HG03095 (cell line): ENCODE results near the gene TNFAIP2.
"Not testable (repeated sequence)": the region's sequence is repeated elsewhere in the genome, so short reads cannot be mapped to it uniquely, and the experiment has no call there.

Source experiments
- ATAC-seq: cut with Tn5 transposase; IDR thresholded peaks from one replicate; pipeline ENCODE4 v1.9.1; 2021; ENCODE audit warnings: moderate library complexity; ENCODE audit not compliant: unreplicated experiment

TNFAIP2 gene

DNA sequence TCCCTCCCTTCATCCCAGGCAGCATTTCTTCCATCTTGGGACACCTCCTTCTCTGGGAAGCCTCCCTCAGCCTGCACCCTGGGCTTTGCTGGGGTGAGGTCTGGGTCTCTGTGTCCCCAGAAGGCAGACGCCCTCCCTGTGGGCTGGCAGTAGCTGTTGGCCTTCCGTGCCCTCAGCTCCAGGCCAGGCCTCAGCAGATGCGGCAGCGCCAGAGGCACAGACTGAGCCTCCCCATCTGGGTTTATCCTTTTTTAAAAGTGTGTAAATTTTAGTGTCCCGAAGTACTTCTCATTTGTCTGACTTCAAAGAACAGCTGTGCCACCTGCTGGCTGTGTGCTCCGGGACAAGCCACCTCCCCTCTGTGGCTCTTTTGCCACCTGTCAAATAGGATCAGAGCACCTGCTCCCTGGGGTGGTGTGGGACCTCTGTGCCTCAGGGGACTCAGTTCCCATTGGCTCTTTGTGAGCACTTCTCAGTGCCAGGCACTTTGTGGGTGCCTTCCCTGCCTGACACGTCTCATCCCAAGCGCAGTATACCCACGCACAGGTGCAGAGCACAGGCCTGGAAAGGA is 17.6 kb upstream of the TNFAIP2 start:
- no peak for ATAC-seq

DNA sequence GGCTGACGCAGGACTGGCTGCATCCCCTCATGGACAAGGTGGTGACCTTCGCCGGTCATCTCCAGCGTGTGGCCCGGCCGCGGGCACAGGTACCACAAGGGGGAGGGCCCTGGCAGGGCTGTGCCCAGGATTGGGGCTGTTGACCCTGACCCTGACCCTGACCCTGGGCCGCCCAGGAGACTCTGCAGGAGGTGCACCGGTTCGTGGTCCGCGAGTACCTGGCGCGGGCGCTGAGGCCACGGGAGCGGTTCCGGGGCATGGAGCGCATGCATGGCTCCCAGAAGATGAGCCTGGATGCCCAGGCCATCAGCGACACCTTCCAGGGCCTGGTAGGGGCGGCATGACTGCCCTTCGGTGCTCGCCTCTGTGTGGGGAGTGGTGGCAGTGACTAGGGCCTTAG is 15.8 kb upstream of the TNFAIP2 start:
- no peak for ATAC-seq

DNA sequence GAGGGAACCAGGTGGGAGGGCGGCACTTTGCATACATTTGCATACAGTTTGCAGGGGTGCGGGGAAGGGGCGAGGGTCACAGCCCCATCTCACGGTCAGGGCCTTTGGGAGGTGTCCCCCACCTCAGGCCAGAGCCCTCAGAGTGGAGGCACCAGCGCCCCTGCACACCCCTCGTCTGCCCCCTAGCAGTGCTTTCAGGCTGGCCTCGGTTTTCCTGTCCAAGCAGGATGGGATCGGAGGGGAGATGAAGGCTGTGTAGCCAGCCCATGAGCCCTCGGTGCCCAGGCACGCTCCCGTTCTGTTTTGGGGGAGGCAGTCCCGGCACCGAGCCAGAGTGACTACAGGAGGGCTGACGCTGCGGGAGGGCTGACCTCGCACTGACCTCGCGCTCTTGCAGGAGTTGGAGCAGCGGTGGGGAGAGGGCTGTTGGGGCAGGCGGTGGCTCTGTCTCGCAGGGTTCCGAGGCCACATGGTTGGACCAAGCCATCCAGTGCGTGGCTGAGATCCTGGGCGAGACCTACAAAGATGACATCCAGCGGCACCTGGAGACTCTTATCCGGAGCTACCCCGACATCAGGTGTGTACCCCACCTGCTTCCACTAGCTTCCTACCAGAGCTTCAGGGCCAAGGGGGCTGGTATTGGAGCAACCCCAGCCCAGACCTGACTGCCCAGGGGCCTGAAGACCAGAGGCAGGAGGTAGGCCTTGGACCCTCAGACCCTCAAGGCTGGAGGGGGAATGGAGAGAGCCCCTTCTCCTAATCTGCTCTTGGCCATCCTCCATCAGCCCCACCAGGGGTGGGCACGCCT is 15.1 kb upstream of the TNFAIP2 start:
- no peak for ATAC-seq

DNA sequence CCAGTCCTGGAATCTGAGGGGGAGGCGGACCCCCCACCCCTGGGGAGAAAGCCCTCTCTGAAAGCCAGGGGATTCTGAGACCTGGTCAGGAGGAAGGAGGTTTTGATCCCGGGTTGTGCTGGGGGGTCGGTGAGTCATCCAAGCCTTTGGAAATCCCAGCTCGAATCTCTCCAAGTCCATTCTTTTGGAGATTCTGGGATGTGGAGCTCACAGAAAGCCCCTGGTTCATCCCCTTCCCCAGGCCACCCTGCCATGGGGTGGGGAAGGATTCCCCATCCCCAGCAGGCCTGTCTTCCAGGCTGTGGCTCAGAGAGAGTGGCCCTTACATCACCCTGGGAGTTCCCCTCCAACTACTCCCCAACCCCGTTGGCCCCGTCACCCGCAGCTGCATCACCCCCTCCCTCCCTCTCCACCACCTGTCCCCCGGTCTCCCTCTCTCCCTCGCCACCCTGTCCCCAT is 14.5 kb upstream of the TNFAIP2 start:
- peak; percentile 42 for ATAC-seq

DNA sequence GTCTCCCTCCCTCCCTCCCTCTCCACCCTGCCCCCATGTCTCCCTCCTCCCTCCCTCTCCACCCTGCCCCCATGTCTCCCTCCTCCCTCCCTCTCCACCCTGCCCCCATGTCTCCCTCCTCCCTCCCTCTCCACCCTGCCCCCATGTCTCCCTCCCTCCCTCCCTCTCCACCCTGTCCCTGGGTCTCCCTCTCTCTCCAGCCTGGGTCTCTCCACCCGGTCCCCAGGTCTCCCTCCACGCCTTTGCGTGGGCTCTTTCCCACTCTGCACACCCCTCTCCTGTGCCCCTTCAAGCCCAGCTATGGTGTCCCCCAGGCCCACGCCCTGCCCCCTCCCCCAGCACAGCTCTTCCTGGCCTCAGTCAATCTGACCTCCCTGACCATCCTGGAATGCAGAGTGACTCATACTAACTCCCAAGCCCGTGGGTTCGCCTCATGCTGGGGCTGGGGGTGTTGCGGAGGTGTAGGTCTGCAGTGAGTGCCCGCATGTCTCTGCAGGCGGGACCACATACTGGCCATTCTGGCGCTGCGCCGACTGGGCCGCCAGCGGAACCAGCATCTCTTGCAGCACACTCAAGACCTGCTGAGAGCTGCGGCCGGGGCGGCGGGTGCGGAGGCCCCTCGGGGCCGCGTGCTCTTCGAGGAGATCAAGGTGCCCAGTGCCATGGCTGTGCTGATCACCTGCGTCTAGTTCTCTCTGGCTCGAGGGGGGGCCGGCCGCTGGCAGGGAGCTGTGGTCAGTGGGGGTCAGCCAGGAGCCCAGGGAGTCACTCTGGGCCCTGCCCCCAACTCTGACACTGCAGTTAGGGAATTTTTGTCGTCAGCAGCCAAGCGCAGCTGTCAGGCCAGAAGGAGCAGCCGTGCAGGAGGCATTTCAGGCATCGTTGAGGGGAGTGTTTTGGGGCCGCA is 13.5 kb upstream of the TNFAIP2 start:
- no peak for ATAC-seq

DNA sequence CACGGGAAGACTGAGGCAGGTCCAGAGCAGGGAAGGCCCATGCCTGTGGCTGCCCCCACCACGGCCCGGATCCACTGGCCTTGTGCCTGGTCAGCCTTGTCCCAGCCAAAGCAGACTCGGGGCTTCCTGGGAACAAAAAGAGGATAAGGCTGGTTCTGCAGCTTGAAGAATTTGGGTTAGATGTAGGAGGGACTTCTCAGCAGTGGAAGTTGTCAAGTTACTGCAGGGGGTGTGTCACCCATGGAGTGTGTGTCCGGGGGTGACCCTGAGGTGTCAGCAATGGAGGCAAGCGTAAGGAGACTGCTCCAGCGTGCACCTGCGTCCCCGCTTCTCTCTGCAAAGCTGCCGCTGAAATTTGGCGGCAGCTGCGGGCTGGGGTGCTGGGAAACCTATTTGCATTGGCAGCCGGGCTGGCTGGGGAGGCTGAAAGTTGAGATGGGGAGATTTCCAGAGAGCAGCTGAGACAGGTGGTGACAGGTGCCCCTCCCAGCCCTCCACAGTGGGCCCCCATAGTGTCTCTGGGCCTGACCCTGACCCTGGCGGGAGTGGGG is 12.5 kb upstream of the TNFAIP2 start:
- ATAC-seq: no peak

DNA sequence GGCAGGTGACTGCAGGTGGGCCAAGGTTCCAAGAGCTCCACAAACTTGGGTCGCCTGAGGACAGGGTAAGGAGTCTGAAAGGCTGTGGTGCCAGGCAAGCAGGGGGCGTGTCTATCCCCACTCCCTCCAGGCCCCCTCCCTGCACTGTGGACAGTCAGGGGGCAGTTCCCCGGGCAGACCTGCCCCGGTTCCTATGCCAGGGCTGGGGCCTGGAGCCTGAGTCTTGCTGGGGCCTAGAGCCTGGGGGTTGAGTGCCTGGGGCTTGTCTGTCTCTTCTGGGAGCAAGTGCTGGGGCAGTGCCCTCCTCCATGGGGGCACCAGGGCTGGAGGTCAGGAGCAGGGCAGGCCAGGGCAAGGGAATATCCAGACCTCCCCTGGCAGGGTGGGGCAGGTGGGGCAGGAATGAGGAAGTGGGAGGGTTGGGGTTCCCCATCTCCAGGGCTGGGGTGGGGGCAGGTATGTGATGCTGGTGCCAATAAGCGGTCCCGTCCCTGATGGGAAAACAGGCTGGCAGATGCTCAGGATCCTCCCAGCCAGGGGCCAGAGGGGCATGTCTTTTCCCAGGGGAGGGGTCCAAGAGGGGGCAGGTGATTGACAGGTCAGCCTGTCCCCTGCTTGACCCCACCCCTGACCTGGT is 11.9 kb upstream of the TNFAIP2 start:
- ATAC-seq: no peak

DNA sequence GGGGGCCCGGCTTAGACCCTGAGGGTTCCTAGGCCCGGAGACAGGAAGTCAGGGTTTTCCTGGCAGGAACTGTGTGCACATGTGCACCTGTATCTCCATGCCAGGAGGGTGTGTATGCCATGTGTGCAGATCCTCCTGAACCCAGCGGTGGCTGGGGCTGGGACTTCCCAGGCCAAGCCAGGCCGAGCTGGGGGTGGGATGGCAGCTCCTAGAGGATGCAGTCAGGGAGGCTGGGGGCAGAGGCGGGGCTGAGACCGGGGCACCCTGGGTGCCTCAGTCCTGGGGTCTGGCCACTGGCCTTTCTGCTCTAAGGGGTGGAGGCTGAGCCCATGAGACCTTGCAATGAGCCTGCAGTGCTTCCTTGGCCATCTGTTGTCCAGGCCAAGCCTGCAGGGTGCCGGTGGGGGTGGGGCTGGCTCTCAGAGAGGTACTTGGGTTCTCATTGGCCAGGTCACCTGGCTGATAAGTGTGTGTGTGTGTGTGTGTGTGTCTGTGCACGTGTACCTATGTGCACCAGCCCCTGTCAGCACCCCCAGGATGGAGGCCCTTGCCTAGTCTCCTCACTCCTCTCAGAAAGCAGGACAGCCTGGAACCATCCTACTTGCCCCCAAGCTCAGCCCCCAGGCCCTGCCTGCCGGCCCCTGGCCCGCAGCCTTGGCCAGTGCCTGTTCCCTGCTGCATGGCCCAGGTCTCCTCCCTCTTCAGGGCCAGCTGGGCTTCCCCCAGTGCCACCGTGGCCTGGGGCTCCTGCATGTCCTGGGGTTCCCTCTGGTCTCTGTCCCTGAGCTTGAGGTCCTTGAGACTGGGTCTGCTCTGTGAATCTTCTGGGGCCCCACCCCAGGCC is 10.6 kb upstream of the TNFAIP2 start:
- no peak for ATAC-seq

DNA sequence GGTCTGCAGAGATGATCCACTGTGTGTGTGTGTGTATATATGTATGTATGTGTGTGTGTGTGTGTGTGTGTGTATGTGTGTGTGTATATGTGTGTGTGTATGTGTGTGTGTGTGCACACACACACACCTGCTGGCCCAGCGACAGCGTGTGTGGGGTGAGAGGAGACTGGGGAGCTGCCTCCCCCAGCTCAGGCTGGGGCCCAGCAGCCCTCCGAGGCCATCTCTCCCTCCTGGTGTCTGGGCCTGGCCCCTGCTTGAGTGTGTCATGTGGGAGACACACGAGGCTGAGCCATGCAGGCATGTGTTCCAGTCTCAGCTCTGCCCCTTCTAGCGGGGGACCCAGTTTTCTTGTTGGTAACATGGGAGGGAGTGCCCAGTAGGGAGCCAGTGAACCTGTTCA is 10.0 kb upstream of the TNFAIP2 start:
- no peak for ATAC-seq

DNA sequence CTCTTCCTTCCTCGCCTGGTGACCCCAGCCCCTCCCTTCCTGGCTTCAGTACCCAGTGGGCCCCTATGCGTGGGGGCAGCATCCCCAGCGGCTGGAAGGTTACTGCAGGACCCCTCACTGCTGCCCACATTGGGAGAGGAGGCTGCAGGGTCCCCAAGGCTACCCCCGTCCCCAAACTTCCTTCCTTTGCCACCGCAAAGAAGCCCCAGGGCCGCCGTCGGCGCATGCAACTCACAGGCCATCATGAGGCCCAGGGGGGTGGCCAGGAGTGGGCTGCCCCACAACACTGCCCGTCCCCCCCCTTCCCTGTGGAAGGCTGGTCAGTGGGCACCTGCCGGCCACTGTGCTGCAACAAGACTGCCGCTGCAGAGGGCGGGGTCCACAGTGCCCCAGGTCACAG is 9.5 kb upstream of the TNFAIP2 start:
- no peak for ATAC-seq

DNA sequence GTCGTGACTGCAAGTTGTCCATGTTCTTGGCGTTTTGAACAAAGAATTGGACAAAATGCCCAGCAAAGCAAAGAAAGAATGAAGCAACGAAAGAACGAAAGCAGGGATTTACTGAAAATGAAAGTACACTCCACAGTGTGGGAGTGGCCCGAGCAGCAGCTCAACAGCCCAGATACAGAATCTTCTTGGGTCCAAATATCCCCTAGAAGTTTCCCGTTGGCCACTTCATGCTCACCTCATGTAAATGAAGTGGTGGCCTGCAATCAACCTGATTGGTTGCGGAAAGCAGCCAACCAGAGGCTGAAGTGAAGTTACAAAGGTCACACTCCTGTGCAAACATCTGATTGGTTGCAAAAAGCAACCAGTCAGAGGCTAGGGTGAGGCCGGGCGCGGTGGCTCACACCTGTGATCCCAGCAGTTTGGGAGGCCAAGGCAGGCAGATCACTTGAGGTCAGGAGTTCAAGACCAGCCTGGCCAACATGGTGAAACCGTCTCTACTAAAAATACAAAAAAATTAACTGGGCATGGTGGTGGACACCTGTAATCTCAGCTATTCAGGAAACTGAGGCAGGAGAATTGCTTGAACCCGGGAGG is 8.1 kb upstream of the TNFAIP2 start:
- ATAC-seq: not testable (repeated sequence)

DNA sequence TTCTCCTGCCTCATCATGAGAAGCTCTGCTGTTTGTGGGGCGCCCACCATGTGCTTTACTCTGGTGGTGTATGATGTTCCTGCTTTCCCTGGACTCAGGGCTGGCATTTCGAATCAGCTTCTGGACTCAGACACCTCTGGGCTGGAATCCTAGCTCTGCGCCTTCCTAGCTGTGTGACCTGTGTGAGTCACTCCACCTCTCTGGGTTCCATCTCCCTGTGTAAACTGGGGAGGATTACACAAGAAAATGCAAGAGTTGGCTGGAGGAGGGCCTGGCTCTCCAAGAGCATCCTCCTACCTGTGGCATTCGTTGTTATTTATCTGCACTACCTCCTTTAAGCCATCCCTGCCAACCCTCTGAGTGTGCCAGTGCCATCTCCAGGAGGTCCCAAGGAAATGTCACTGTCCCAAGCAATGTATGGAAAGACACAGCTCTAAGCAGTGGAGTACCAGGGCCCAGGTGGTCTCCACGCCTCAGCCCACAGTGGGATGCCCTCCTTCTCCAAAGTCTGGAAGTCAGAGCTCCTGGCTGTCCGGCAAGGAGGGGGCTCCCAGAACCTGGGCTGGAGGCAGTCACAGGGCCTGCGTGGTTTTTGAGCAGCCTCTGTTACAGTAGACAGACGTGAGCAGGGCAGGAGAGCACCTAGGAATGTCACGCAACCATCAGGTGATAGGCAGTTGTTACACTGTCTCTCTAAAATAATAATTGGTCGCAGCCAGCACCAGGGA is 7.3 kb upstream of the TNFAIP2 start:
- no peak for ATAC-seq

DNA sequence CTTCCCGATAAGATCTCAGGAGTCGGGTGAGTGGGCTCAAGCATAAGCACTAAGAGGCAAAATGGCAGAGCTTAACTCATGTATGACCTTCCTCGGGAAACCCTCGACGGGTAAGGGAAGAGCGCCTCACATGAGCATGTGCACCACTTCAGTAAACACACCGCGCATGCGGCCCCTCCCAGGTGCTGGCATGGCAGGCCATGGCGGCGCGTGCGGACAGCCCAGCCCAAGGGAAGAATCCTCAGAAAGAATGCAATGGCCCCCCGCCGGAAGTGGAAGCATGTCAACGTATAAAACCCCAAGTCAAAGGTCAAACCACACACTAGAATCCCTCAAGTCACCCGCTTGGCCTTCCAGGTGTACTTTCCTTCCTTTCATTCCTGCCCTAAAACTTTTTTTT is 6.6 kb upstream of the TNFAIP2 start:
- no peak for ATAC-seq

DNA sequence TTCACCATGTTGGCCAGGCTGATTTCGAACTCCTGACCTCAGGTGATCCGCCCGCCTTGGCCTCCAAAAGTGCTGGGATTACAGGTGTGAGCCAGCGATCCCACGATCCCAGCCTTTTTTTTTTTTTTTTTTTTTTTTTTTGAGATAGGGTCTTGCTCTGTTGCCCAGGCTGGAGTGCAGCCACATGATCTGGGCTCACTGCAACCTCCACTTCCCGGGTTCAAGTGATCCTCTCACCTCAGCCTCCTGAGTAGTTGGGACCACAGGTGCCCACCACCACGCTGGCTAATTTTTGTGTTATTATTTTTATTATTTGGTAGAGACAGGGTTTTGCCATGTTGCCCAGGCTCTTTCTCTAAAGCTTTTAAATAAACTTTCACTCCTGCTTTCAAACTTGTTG is 5.8 kb upstream of the TNFAIP2 start:
- ATAC-seq: not testable (repeated sequence)

DNA sequence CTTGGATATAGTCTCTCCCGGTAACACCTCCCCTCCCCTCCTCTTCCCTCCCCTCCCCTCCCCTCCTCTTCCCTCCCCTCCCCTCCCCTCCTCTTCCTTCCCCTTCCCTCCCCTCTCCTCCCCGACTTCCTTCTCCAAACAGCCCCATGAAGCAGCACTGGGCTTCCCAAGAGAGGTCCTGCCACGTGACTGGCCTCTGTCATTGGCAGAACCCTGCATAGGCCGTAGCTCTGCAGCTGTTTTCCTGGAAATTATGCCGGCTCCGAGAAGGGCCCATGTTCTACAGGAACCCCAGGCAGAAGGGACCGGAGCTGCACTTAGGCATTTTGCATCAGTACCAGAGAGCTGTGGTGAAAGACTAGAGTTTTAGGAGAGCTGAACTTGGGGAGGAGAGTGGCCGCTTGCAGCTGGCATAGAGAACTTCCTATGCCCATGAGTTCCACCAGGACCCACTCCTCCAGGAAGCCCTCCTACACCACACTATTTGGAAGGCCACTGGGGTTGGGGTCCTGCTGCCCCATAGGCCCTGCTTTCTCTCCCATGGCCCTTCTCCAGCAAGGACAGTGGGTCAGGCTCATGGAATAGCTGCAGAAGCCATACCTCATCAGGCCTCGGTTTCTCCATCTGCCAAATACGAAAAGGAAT is 5.1 kb upstream of the TNFAIP2 start:
- ATAC-seq: no peak

DNA sequence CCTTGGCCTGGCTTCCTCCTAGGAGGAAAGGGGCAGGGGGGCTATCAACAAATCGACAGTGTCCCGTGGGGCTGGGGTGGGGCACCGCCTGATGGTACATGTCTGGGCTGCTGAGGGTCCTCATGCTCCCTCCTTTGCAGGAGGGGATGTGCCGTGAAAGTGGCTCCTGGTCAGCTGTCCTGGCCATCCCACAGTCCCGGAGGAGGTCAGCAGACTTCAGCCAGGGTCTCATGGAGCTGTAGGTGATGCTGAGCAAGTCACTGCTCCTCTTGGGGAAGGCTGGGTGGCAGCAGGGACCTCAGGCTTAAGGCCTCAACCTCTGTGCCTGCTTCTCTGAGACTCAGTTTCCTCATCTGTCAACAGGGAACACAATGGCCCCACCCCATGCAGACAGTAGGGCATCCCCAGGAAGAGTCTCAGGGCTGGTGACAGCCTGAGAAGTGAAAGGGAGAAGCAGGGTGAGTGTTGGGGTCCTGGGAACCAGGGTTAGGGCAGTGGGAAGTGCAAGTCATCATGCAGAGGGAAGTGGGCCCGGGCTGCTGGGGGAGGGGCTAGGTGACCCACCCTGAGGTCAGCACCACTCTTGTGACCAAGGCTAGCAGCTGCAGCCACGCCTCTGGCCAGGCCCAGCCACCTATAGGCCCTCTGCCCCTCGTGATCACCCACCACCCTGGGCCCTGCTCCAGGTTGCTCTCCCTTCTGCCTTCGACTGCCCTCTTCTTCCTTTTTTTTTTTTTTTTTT is 4.4 kb upstream of the TNFAIP2 start:
- ATAC-seq: no peak

DNA sequence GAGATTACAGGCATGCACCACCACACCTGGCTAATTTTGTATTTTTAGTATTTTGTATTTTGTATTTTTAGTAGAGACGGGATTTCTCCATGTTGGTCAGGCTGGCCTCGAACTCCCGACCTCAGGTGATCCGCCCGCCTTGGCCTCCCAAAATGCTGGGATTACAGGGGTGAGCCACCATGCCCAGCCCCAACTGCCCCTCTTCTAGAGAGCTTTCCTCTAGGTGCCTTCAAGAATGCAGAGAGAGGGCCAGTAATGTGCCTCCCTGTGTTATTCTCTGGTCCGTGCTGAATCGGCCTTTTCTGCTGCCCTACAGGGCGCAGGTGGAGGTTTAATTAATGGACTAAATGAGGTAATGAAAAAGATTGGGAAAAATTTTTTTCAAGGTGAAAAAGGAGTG is 3.7 kb upstream of the TNFAIP2 start:
- ATAC-seq: not testable (repeated sequence)
